Measurements from ENCODE around the gene MTCP1. TPM values are rescaled to one million over a fixed set of nuclear protein-coding genes. Genes with fewer than 3 reads are reported as not detected.

MTCP1 gene
- total RNA-seq, 2 donors from 2014 or later, result 12.2 to 18.0 TPM

GRCh38 chrX:155046129-155046810, 24.7 kb downstream of the MTCP1 start:
- H3K27me3 Mint-ChIP-seq, result no peaks in the 10 kb centered on the region
- no peak for ATAC-seq
- H3K4me3 Mint-ChIP-seq, result no peak overlapping the region
- peaks cover 11% of the 10 kb centered on the region for H3K4me1 Mint-ChIP-seq
- H3K36me3 Mint-ChIP-seq (ENCODE audit: low read depth), result peaks cover 2% of the 10 kb centered on the region
- H3K27ac Mint-ChIP-seq, result no peak overlapping the region
- DNase-seq, result no peak
- H3K9me3 ChIP-seq (ENCODE audit: control insufficient read depth, low read length, poor library complexity, severe bottlenecking), result no peaks in the 10 kb centered on the region

GRCh38 chrX:155035688-155036087, 35.2 kb downstream of the MTCP1 start:
- no peaks in the 10 kb centered on the region for H3K27me3 Mint-ChIP-seq
- H3K4me3 Mint-ChIP-seq, result no peak overlapping the region
- no peak overlapping the region for H3K27ac Mint-ChIP-seq
- H3K36me3 Mint-ChIP-seq (ENCODE audit: low read depth), result peaks cover 2% of the 10 kb centered on the region
- DNase-seq (no peak), ATAC-seq (no peak)
- H3K4me1 Mint-ChIP-seq, result peaks cover 4% of the 10 kb centered on the region
- H3K9me3 ChIP-seq (ENCODE audit: control insufficient read depth, low read length, poor library complexity, severe bottlenecking), result no peaks in the 10 kb centered on the region

GRCh38 chrX:155031657-155032056, 39.3 kb downstream of the MTCP1 start:
- Mint-ChIP-seq H3K36me3 (ENCODE audit: low read depth) (no peaks in the 10 kb centered on the region), H3K27me3 (no peaks in the 10 kb centered on the region), H3K27ac (peak overlapping the region; percentile 41), H3K4me1 (peaks cover 8% of the 10 kb centered on the region), H3K4me3 (no peak overlapping the region)
- no peaks in the 10 kb centered on the region for H3K9me3 ChIP-seq (ENCODE audit: control insufficient read depth, low read length, poor library complexity, severe bottlenecking)
- ATAC-seq (no peak), DNase-seq (no peak)

GRCh38 chrX:155028877-155029291, 42.1 kb downstream of the MTCP1 start:
- no peak overlapping the region for H3K4me3 Mint-ChIP-seq
- no peaks in the 10 kb centered on the region for H3K36me3 Mint-ChIP-seq (ENCODE audit: low read depth)
- H3K27ac Mint-ChIP-seq, result peak overlapping the region; percentile 16
- peaks cover 8% of the 10 kb centered on the region for H3K4me1 Mint-ChIP-seq
- no peaks in the 10 kb centered on the region for H3K9me3 ChIP-seq (ENCODE audit: control insufficient read depth, low read length, poor library complexity, severe bottlenecking)
- DNase-seq, result no peak
- no peaks in the 10 kb centered on the region for H3K27me3 Mint-ChIP-seq
- no peak for ATAC-seq

- no peak for DNase-seq
- no peak for ATAC-seq
These were observed 42.8 kb downstream of the MTCP1 start for GRCh38 chrX:155028129-155028528.

GRCh38 chrX:155027509-155028066, 43.3 kb downstream of the MTCP1 start:
- Mint-ChIP-seq H3K4me1 (peaks cover 8% of the 10 kb centered on the region), H3K27me3 (no peaks in the 10 kb centered on the region), H3K36me3 (ENCODE audit: low read depth) (no peaks in the 10 kb centered on the region), H3K27ac (peak overlapping the region; percentile 87), H3K4me3 (peak overlapping the region; percentile 87)
- DNase-seq, result no peak
- H3K9me3 ChIP-seq (ENCODE audit: control insufficient read depth, low read length, poor library complexity, severe bottlenecking), result no peaks in the 10 kb centered on the region
- no peak for ATAC-seq

More at GRCh38 chrX:155028129-155028528, 42.8 kb downstream of the MTCP1 start:
- Mint-ChIP-seq H3K27me3 (no peaks in the 10 kb centered on the region), H3K27ac (no peak overlapping the region), H3K4me3 (no peak overlapping the region), H3K4me1 (peaks cover 8% of the 10 kb centered on the region), H3K36me3 (ENCODE audit: low read depth) (no peaks in the 10 kb centered on the region)
- H3K9me3 ChIP-seq (ENCODE audit: control insufficient read depth, low read length, poor library complexity, severe bottlenecking), result no peaks in the 10 kb centered on the region

- peaks cover 8% of the 10 kb centered on the region for H3K4me1 Mint-ChIP-seq
- peak within 1 kb of the TSS; percentile 87 for H3K27ac Mint-ChIP-seq
- ATAC-seq, result peak; percentile 91
- no peaks in the 10 kb centered on the region for H3K9me3 ChIP-seq (ENCODE audit: control insufficient read depth, low read length, poor library complexity, severe bottlenecking)
- H3K27me3 Mint-ChIP-seq, result no peaks in the 10 kb centered on the region
- peak; percentile 86 to 90 (median 86) for DNase-seq
- H3K4me3 Mint-ChIP-seq, result peak within 1 kb of the TSS; percentile 87
- H3K36me3 Mint-ChIP-seq (ENCODE audit: low read depth), result no peaks in the 10 kb centered on the region
These were observed 44.0 kb downstream of the MTCP1 start, which contains the start of gene FUNDC2 for GRCh38 chrX:155026727-155027508. FUNDC2 (plus strand) TSS chrX:155026844; CDS start chrX:155026939, 95 bp downstream.

- peak overlapping the region; percentile 87 for H3K27ac Mint-ChIP-seq
- no peaks in the 10 kb centered on the region for H3K9me3 ChIP-seq (ENCODE audit: control insufficient read depth, low read length, poor library complexity, severe bottlenecking)
- H3K4me3 Mint-ChIP-seq, result peak overlapping the region; percentile 87
- H3K36me3 Mint-ChIP-seq (ENCODE audit: low read depth), result no peaks in the 10 kb centered on the region
- H3K4me1 Mint-ChIP-seq, result peaks cover 6% of the 10 kb centered on the region
- no peaks in the 10 kb centered on the region for H3K27me3 Mint-ChIP-seq
- no peak for DNase-seq
- no peak for ATAC-seq
These were observed 44.6 kb downstream of the MTCP1 start for GRCh38 chrX:155026420-155026726.

GRCh38 chrX:155023907-155024833, 46.8 kb downstream of the MTCP1 start:
- H3K4me1 Mint-ChIP-seq, result peaks cover 4% of the 10 kb centered on the region
- peak overlapping the region; percentile 70 for H3K27ac Mint-ChIP-seq
- ATAC-seq (no peak), DNase-seq (no peak)
- H3K9me3 ChIP-seq (ENCODE audit: control insufficient read depth, low read length, poor library complexity, severe bottlenecking), result no peaks in the 10 kb centered on the region
- no peaks in the 10 kb centered on the region for H3K36me3 Mint-ChIP-seq (ENCODE audit: low read depth)
- no peak overlapping the region for H3K4me3 Mint-ChIP-seq
- no peaks in the 10 kb centered on the region for H3K27me3 Mint-ChIP-seq

- no peaks in the 10 kb centered on the region for H3K27me3 Mint-ChIP-seq
- peak within 1 kb of the TSS; percentile 70 for H3K27ac Mint-ChIP-seq
- no peak for ATAC-seq
- H3K4me3 Mint-ChIP-seq, result no peak within 1 kb of the TSS
- no peaks in the 10 kb centered on the region for H3K4me1 Mint-ChIP-seq
- H3K36me3 Mint-ChIP-seq (ENCODE audit: low read depth), result no peaks in the 10 kb centered on the region
- DNase-seq, result no peak
- H3K9me3 ChIP-seq (ENCODE audit: control insufficient read depth, low read length, poor library complexity, severe bottlenecking), result no peaks in the 10 kb centered on the region
These were observed 48.4 kb downstream of the MTCP1 start, which contains the start of gene F8 for GRCh38 chrX:155022585-155022984. F8 (minus strand) TSS chrX:155022723; CDS start chrX:155022552, 171 bp downstream.

GRCh38 chrX:155020591-155020990, 50.3 kb downstream of the MTCP1 start:
- H3K27me3 Mint-ChIP-seq, result no peaks in the 10 kb centered on the region
- H3K9me3 ChIP-seq (ENCODE audit: control insufficient read depth, low read length, poor library complexity, severe bottlenecking), result no peaks in the 10 kb centered on the region
- H3K4me3 Mint-ChIP-seq, result no peak overlapping the region
- DNase-seq (no peak), ATAC-seq (no peak)
- H3K4me1 Mint-ChIP-seq, result no peaks in the 10 kb centered on the region
- no peaks in the 10 kb centered on the region for H3K36me3 Mint-ChIP-seq (ENCODE audit: low read depth)
- no peak overlapping the region for H3K27ac Mint-ChIP-seq

All from T-helper 17 cell (primary cell).